WTC11 (cell line): ENCODE data around the gene CCDC59. TPM values are rescaled to one million over a fixed set of nuclear protein-coding genes. Genes with fewer than 3 reads are reported as not detected.

ENCODE experiments used
- ATAC-seq: fragments of 200-7000 bp; cut with Tn5 transposase; 2 replicates; pipeline ENCODE4 v1.10.0; 2021; ENCODE audit warnings: mild to moderate bottlenecking, moderate library complexity
- CTCF ChIA-PET: fragments of 300-600 bp; sonication (Branson Sonifier 250); formaldehyde crosslinking; loops from one replicate; lab custom pipeline; 2021; ENCODE audit warnings: antibody characterized with exemption; lab: Charles Lee
- POLR2A ChIA-PET: fragments of 350-600 bp; sonication (Branson Sonifier 250); formaldehyde crosslinking; loops from one replicate; lab custom pipeline; 2021; ENCODE audit warnings: antibody characterized with exemption; lab: Charles Lee
- DNase-seq: peaks from one replicate; pipeline ENCODE4 v3.0.0; 2021; ENCODE audit warnings: low spot score
- H3K27ac Mint-ChIP-seq: 2 replicates; pipeline ENCODE4 v1.8.0; 2021; ENCODE audit warnings: mixed read lengths
- H3K27me3 Mint-ChIP-seq: 2 replicates; pipeline ENCODE4 v1.8.0; 2021; ENCODE audit warnings: low read depth, mild to moderate bottlenecking, moderate library complexity, mixed read lengths
- H3K36me3 Mint-ChIP-seq: 2 replicates; pipeline ENCODE4 v1.8.0; 2021; ENCODE audit warnings: mixed read lengths
- H3K4me1 Mint-ChIP-seq: 2 replicates; pipeline ENCODE4 v1.8.0; 2022; ENCODE audit warnings: mixed read lengths
- H3K4me3 Mint-ChIP-seq: 2 replicates; pipeline ENCODE4 v1.8.0; 2021; ENCODE audit warnings: mild to moderate bottlenecking, moderate library complexity, mixed read lengths
- H3K9me3 Mint-ChIP-seq: 2 replicates; pipeline ENCODE4 v1.8.0; 2021; ENCODE audit warnings: mixed read lengths
- ARID4B ChIP-seq: sonication (generic); formaldehyde crosslinking; IDR thresholded peaks from 2 replicates; pipeline ENCODE4 v1.8.0; 2023; ENCODE audit warnings: missing genetic modification reagents, mild to moderate bottlenecking, borderline replicate concordance
- EMX1 ChIP-seq: fragments of 250-450 bp; sonication (Bioruptor Pico); IDR thresholded peaks from 2 replicates; pipeline ENCODE4 v1.8.0; 2021; ENCODE audit warnings: mild to moderate bottlenecking
- ETV6 ChIP-seq: sonication (generic); formaldehyde crosslinking; IDR thresholded peaks from 2 replicates; pipeline ENCODE4 v1.8.1; 2022; ENCODE audit warnings: mild to moderate bottlenecking, missing genetic modification reagents
- FOXP1 ChIP-seq: sonication (generic); formaldehyde crosslinking; IDR thresholded peaks from 2 replicates; pipeline ENCODE4 v1.8.0; 2022; ENCODE audit warnings: missing genetic modification reagents, mild to moderate bottlenecking, moderate library complexity, borderline replicate concordance
- FOXP4 ChIP-seq: sonication (generic); formaldehyde crosslinking; IDR thresholded peaks from 2 replicates; pipeline ENCODE4 v1.8.0; 2022; ENCODE audit warnings: mild to moderate bottlenecking, missing genetic modification reagents
- GABPB1 ChIP-seq: sonication (generic); formaldehyde crosslinking; IDR thresholded peaks from 2 replicates; pipeline ENCODE4 v1.8.1; 2023; ENCODE audit warnings: mild to moderate bottlenecking, missing genetic modification reagents
- HMGXB4 ChIP-seq: sonication (generic); formaldehyde crosslinking; IDR thresholded peaks from 2 replicates; pipeline ENCODE4 v1.8.1; 2023; ENCODE audit warnings: mild to moderate bottlenecking, moderate library complexity, missing genetic modification reagents
- KAT7 ChIP-seq: sonication (generic); formaldehyde crosslinking; IDR thresholded peaks from 2 replicates; pipeline ENCODE4 v1.8.1; 2023; ENCODE audit warnings: missing genetic modification reagents, mild to moderate bottlenecking, borderline replicate concordance
- MXD4 ChIP-seq: fragments of 250-450 bp; sonication (Bioruptor Pico); IDR thresholded peaks from 2 replicates; pipeline ENCODE4 v1.8.0; 2021; ENCODE audit warnings: mild to moderate bottlenecking, moderate library complexity, borderline replicate concordance
- NFE2L1 ChIP-seq: sonication (generic); formaldehyde crosslinking; IDR thresholded peaks from 2 replicates; pipeline ENCODE4 v1.8.1; 2023; ENCODE audit warnings: missing genetic modification reagents
- NR2C2 ChIP-seq: sonication (generic); formaldehyde crosslinking; IDR thresholded peaks from 2 replicates; pipeline ENCODE4 v1.8.0; 2022; ENCODE audit warnings: mild to moderate bottlenecking, missing genetic modification reagents
- TEAD1 ChIP-seq: sonication (generic); formaldehyde crosslinking; IDR thresholded peaks from 2 replicates; pipeline ENCODE4 v1.8.0; 2022; ENCODE audit warnings: mild to moderate bottlenecking, missing genetic modification reagents
- USF1 ChIP-seq: sonication (generic); formaldehyde crosslinking; IDR thresholded peaks from 2 replicates; pipeline ENCODE4 v1.8.0; 2022; ENCODE audit warnings: mild to moderate bottlenecking, missing genetic modification reagents
- ZNF138 ChIP-seq: sonication (generic); formaldehyde crosslinking; conservative IDR thresholded peaks from 2 replicates; pipeline ENCODE4 v1.8.1; 2022; ENCODE audit warnings: mild to moderate bottlenecking, moderate library complexity, missing genetic modification reagents
- ZNF416 ChIP-seq: fragments of 250-450 bp; sonication (Bioruptor Pico); IDR thresholded peaks from 2 replicates; pipeline ENCODE4 v1.9.0; 2021; ENCODE audit warnings: mild to moderate bottlenecking, inconsistent platforms
- ZNF512 ChIP-seq: sonication (generic); formaldehyde crosslinking; IDR thresholded peaks from 2 replicates; pipeline ENCODE4 v1.8.1; 2022; ENCODE audit warnings: missing genetic modification reagents, borderline replicate concordance
- ZNF532 ChIP-seq: fragments of 250-450 bp; sonication (Bioruptor Pico); IDR thresholded peaks from 2 replicates; pipeline ENCODE4 v1.9.0; 2021; ENCODE audit warnings: mild to moderate bottlenecking, borderline replicate concordance
- total RNA-seq: library from RNA; stranded (reverse); gene quantifications from 3 replicates; pipeline ENCODE4 v1.2.3, GENCODE V29; 2021

CCDC59 gene
- total RNA-seq, 1 experiment from 2014 or later = 49.2 TPM

- TF ChIP-seq ZNF532 (no peak), USF1 (CRISPR knock-in tag) (no peak), GABPB1 (CRISPR knock-in tag) (no peak), TEAD1 (CRISPR knock-in tag) (no peak), FOXP1 (no peak), NFE2L1 (CRISPR knock-in tag) (no peak), EMX1 (CRISPR knock-in tag) (no peak)
- TF ChIP-seq, all 79 proteins: peak for 0
Measured at GRCh38 chr12:82363990-82364389, 5.8 kb upstream of the CCDC59 start (continued).

GRCh38 chr12:82361461-82361915 is 3.3 kb upstream of the CCDC59 start:
- DNase-seq (peak; percentile 24), ATAC-seq (no peak)
- no peak for TF ChIP-seq NFE2L1 (CRISPR knock-in tag)
- no peak for TF ChIP-seq ARID4B
- TF ChIP-seq HMGXB4 (CRISPR knock-in tag) = no peak
- no peak for TF ChIP-seq ZNF138 (CRISPR knock-in tag)
- no peak for TF ChIP-seq ETV6
- TF ChIP-seq ZNF512 (CRISPR knock-in tag) = no peak
- TF ChIP-seq FOXP4 = no peak
- TF ChIP-seq MXD4 (CRISPR knock-in tag) = no peak
- TF ChIP-seq ZNF416 (CRISPR knock-in tag) = no peak
- no peak for TF ChIP-seq KAT7 (CRISPR knock-in tag)
- TF ChIP-seq NR2C2 (CRISPR knock-in tag) = no peak
- Mint-ChIP-seq H3K36me3 (peaks cover 23% of the 10 kb centered on the region), H3K4me1 (peaks cover 32% of the 10 kb centered on the region), H3K27ac (no peak overlapping the region), H3K9me3 (peaks cover 6% of the 10 kb centered on the region), H3K27me3 (no peaks in the 10 kb centered on the region; the same call in 1 of the 2 replicates), H3K4me3 (no peak overlapping the region)
- ChIA-PET CTCF (no interaction called here), POLR2A (interaction anchor here (0.6 kb wide), 1 partner anchor 743 kb away, joined by 5 read pairs; no protein-coding TSS in a partner anchor)
